HEK293 (cell line): ENCODE measurements around the gene GNB1L.

Experiments
- EGR2 ChIP-seq: fragments of 450-650 bp; formaldehyde crosslinking; IDR thresholded peaks from 2 replicates; pipeline ENCODE4 v1.5.1; 2016; ENCODE audit warnings: low read depth, missing biosample characterization, missing genetic modification characterization
- GLI2 ChIP-seq: fragments of 450-650 bp; formaldehyde crosslinking; IDR thresholded peaks from 2 replicates; pipeline ENCODE4; 2017; ENCODE audit warnings: missing biosample characterization, missing genetic modification characterization, low read depth, borderline replicate concordance
- GLIS1 ChIP-seq: fragments of 450-650 bp; formaldehyde crosslinking; IDR thresholded peaks from 2 replicates; pipeline ENCODE4 v1.5.1; 2016; ENCODE audit warnings: missing biosample characterization, missing genetic modification characterization
- GLIS2 ChIP-seq: fragments of 450-650 bp; formaldehyde crosslinking; IDR thresholded peaks from 2 replicates; pipeline ENCODE4 v1.5.1; 2016; ENCODE audit warnings: missing biosample characterization, missing genetic modification characterization
- KLF1 ChIP-seq: fragments of 450-650 bp; formaldehyde crosslinking; IDR thresholded peaks from 2 replicates; pipeline ENCODE4 v1.5.1; 2016; ENCODE audit warnings: missing biosample characterization, missing genetic modification characterization
- KLF16 ChIP-seq: fragments of 450-650 bp; formaldehyde crosslinking; IDR thresholded peaks from 2 replicates; pipeline ENCODE4 v1.5.1; 2017; ENCODE audit warnings: missing biosample characterization, missing genetic modification characterization
- KLF9 ChIP-seq: fragments of 450-650 bp; formaldehyde crosslinking; IDR thresholded peaks from 2 replicates; pipeline ENCODE4 v1.5.1; 2016; ENCODE audit warnings: missing biosample characterization, missing genetic modification characterization, low read depth
- OSR2 ChIP-seq: fragments of 450-650 bp; formaldehyde crosslinking; IDR thresholded peaks from 2 replicates; pipeline ENCODE4 v1.5.1; 2016; ENCODE audit warnings: missing biosample characterization, missing genetic modification characterization
- SP7 ChIP-seq: fragments of 450-650 bp; formaldehyde crosslinking; IDR thresholded peaks from 2 replicates; pipeline ENCODE4 v1.5.1; 2016; ENCODE audit warnings: missing biosample characterization, missing genetic modification characterization
- ZBTB21 ChIP-seq: fragments of 450-650 bp; formaldehyde crosslinking; IDR thresholded peaks from 2 replicates; pipeline ENCODE4 v1.5.1; 2017; ENCODE audit warnings: missing biosample characterization, missing genetic modification characterization
- ZFP69B ChIP-seq: fragments of 450-650 bp; formaldehyde crosslinking; IDR thresholded peaks from 2 replicates; pipeline ENCODE4 v1.5.1; 2016; ENCODE audit warnings: missing biosample characterization, missing genetic modification characterization
- ZIC2 ChIP-seq: fragments of 450-650 bp; formaldehyde crosslinking; IDR thresholded peaks from 2 replicates; pipeline ENCODE4 v1.5.1; 2016; ENCODE audit warnings: missing biosample characterization, missing genetic modification characterization
- ZNF133 ChIP-seq: fragments of 450-650 bp; formaldehyde crosslinking; IDR thresholded peaks from 2 replicates; pipeline ENCODE4 v1.5.1; 2016; ENCODE audit warnings: missing biosample characterization, missing genetic modification characterization
- ZNF157 ChIP-seq: fragments of 450-650 bp; formaldehyde crosslinking; IDR thresholded peaks from 2 replicates; pipeline ENCODE4 v1.5.1; 2016; ENCODE audit warnings: missing biosample characterization, missing genetic modification characterization
- ZNF24 ChIP-seq: fragments of 450-650 bp; formaldehyde crosslinking; IDR thresholded peaks from 2 replicates; pipeline ENCODE4 v1.5.1; 2016; ENCODE audit warnings: missing biosample characterization, missing genetic modification characterization
- TF ChIP-seq, protein P1 (sequence below): fragments of 450-650 bp; formaldehyde crosslinking; IDR thresholded peaks from 2 replicates; pipeline ENCODE4 v1.5.1; 2016; ENCODE audit warnings: missing biosample characterization, missing genetic modification characterization
- TF ChIP-seq, protein P2 (sequence below): fragments of 450-650 bp; formaldehyde crosslinking; IDR thresholded peaks from 2 replicates; pipeline ENCODE4 v1.5.1; 2017; ENCODE audit warnings: missing biosample characterization, missing genetic modification characterization
- TF ChIP-seq, protein P3 (sequence below): fragments of 450-650 bp; formaldehyde crosslinking; IDR thresholded peaks from 2 replicates; pipeline ENCODE4 v1.5.1; 2017; ENCODE audit warnings: missing biosample characterization, missing genetic modification characterization
- TF ChIP-seq, protein P4 (sequence below): fragments of 450-650 bp; formaldehyde crosslinking; IDR thresholded peaks from 2 replicates; pipeline ENCODE4 v1.5.1; 2016; ENCODE audit warnings: missing biosample characterization, missing genetic modification characterization
- TF ChIP-seq, protein P5 (sequence below): fragments of 450-650 bp; formaldehyde crosslinking; IDR thresholded peaks from 2 replicates; pipeline ENCODE4 v1.5.1; 2017; ENCODE audit warnings: missing biosample characterization, missing genetic modification characterization
- TF ChIP-seq, protein P6 (sequence below): fragments of 450-650 bp; formaldehyde crosslinking; IDR thresholded peaks from 2 replicates; pipeline ENCODE4 v1.5.1; 2016; ENCODE audit warnings: missing biosample characterization, missing genetic modification characterization, borderline replicate concordance
- TF ChIP-seq, protein P7 (sequence below): fragments of 450-650 bp; formaldehyde crosslinking; IDR thresholded peaks from 2 replicates; pipeline ENCODE4 v1.5.1; 2017; ENCODE audit warnings: missing biosample characterization, mild to moderate bottlenecking, missing genetic modification characterization, moderate library complexity

Gene GNB1L

DNA sequence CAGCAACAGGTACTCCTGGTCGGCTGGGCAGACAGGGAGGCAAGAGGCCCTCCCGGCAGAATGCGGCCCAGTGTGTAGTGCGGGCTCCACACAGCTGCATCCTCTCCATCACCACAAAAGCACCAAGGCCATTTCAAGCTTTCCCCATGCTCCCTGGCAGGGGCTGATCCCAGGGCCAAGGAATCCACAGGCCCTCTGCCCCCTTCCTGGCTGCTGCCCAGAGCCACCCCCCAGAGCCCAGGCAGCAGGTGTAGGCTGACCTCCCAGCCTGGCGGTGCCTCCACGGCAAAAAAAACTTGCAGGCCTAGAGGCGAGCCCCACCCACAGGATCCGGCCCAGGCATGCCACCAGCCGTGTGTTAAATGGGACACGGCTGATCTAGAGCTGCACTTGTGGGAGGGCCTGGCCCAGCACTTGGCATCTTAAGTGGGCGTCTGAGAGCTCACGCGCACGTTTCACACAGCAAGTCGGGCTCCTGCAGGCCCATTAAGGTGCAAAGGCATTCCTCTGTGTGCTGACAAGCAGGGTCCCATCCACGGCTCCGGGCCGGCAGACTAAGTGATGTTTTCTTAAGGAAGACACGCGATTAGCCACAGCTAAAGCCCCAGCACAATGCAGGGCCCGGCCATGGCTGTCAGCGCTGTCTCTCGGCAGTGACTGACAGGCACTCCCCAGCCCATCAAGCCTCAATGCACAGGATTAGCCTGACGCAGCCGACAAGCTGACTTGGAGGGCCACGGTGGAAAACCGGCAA, 19.8 kb upstream of the GNB1L start (continued):
- TF ChIP-seq, protein P1, sequence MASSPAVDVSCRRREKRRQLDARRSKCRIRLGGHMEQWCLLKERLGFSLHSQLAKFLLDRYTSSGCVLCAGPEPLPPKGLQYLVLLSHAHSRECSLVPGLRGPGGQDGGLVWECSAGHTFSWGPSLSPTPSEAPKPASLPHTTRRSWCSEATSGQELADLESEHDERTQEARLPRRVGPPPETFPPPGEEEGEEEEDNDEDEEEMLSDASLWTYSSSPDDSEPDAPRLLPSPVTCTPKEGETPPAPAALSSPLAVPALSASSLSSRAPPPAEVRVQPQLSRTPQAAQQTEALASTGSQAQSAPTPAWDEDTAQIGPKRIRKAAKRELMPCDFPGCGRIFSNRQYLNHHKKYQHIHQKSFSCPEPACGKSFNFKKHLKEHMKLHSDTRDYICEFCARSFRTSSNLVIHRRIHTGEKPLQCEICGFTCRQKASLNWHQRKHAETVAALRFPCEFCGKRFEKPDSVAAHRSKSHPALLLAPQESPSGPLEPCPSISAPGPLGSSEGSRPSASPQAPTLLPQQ (tag by site-specific recombination): peak; percentile 100
- TF ChIP-seq, protein P2, sequence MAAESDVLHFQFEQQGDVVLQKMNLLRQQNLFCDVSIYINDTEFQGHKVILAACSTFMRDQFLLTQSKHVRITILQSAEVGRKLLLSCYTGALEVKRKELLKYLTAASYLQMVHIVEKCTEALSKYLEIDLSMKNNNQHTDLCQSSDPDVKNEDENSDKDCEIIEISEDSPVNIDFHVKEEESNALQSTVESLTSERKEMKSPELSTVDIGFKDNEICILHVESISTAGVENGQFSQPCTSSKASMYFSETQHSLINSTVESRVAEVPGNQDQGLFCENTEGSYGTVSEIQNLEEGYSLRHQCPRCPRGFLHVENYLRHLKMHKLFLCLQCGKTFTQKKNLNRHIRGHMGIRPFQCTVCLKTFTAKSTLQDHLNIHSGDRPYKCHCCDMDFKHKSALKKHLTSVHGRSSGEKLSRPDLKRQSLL (tag by site-specific recombination): peak; percentile 22; the same call in 1 of the 2 replicates
- TF ChIP-seq ZNF24 (tag by site-specific recombination): peak; percentile 46; the same call in 1 of the 2 replicates
- peak; percentile 75 for TF ChIP-seq KLF1 (tag by site-specific recombination)
- peak; percentile 89 for TF ChIP-seq ZIC2 (tag by site-specific recombination)
- TF ChIP-seq EGR2 (tag by site-specific recombination): peak; percentile 97
- no peak for TF ChIP-seq ZNF133 (tag by site-specific recombination)
- TF ChIP-seq, protein P3, sequence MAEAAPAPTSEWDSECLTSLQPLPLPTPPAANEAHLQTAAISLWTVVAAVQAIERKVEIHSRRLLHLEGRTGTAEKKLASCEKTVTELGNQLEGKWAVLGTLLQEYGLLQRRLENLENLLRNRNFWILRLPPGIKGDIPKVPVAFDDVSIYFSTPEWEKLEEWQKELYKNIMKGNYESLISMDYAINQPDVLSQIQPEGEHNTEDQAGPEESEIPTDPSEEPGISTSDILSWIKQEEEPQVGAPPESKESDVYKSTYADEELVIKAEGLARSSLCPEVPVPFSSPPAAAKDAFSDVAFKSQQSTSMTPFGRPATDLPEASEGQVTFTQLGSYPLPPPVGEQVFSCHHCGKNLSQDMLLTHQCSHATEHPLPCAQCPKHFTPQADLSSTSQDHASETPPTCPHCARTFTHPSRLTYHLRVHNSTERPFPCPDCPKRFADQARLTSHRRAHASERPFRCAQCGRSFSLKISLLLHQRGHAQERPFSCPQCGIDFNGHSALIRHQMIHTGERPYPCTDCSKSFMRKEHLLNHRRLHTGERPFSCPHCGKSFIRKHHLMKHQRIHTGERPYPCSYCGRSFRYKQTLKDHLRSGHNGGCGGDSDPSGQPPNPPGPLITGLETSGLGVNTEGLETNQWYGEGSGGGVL (tag by site-specific recombination): 0 out of 2 replicates have a peak, but pooled peaks have one; percentile 11
- TF ChIP-seq, protein P4, sequence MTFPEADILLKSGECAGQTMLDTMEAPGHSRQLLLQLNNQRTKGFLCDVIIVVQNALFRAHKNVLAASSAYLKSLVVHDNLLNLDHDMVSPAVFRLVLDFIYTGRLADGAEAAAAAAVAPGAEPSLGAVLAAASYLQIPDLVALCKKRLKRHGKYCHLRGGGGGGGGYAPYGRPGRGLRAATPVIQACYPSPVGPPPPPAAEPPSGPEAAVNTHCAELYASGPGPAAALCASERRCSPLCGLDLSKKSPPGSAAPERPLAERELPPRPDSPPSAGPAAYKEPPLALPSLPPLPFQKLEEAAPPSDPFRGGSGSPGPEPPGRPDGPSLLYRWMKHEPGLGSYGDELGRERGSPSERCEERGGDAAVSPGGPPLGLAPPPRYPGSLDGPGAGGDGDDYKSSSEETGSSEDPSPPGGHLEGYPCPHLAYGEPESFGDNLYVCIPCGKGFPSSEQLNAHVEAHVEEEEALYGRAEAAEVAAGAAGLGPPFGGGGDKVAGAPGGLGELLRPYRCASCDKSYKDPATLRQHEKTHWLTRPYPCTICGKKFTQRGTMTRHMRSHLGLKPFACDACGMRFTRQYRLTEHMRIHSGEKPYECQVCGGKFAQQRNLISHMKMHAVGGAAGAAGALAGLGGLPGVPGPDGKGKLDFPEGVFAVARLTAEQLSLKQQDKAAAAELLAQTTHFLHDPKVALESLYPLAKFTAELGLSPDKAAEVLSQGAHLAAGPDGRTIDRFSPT: peak; percentile 23; the same call in 1 of the 2 replicates
- TF ChIP-seq, protein P5, sequence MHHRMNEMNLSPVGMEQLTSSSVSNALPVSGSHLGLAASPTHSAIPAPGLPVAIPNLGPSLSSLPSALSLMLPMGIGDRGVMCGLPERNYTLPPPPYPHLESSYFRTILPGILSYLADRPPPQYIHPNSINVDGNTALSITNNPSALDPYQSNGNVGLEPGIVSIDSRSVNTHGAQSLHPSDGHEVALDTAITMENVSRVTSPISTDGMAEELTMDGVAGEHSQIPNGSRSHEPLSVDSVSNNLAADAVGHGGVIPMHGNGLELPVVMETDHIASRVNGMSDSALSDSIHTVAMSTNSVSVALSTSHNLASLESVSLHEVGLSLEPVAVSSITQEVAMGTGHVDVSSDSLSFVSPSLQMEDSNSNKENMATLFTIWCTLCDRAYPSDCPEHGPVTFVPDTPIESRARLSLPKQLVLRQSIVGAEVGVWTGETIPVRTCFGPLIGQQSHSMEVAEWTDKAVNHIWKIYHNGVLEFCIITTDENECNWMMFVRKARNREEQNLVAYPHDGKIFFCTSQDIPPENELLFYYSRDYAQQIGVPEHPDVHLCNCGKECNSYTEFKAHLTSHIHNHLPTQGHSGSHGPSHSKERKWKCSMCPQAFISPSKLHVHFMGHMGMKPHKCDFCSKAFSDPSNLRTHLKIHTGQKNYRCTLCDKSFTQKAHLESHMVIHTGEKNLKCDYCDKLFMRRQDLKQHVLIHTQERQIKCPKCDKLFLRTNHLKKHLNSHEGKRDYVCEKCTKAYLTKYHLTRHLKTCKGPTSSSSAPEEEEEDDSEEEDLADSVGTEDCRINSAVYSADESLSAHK (tag by site-specific recombination): no peak
- TF ChIP-seq GLI2 (tag by site-specific recombination): no peak
- TF ChIP-seq ZFP69B (tag by site-specific recombination): peak; percentile 99
- peak; percentile 58 for TF ChIP-seq KLF9
- no peak for TF ChIP-seq ZNF157 (tag by site-specific recombination)
- TF ChIP-seq GLIS2 (tag by site-specific recombination): peak; percentile 70
- TF ChIP-seq, protein P6, sequence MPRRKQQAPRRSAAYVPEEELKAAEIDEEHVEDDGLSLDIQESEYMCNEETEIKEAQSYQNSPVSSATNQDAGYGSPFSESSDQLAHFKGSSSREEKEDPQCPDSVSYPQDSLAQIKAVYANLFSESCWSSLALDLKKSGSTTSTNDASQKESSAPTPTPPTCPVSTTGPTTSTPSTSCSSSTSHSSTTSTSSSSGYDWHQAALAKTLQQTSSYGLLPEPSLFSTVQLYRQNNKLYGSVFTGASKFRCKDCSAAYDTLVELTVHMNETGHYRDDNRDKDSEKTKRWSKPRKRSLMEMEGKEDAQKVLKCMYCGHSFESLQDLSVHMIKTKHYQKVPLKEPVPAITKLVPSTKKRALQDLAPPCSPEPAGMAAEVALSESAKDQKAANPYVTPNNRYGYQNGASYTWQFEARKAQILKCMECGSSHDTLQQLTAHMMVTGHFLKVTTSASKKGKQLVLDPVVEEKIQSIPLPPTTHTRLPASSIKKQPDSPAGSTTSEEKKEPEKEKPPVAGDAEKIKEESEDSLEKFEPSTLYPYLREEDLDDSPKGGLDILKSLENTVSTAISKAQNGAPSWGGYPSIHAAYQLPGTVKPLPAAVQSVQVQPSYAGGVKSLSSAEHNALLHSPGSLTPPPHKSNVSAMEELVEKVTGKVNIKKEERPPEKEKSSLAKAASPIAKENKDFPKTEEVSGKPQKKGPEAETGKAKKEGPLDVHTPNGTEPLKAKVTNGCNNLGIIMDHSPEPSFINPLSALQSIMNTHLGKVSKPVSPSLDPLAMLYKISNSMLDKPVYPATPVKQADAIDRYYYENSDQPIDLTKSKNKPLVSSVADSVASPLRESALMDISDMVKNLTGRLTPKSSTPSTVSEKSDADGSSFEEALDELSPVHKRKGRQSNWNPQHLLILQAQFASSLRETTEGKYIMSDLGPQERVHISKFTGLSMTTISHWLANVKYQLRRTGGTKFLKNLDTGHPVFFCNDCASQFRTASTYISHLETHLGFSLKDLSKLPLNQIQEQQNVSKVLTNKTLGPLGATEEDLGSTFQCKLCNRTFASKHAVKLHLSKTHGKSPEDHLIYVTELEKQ: peak; percentile 80; the same call in 1 of the 2 replicates
- TF ChIP-seq GLIS1 (tag by site-specific recombination): peak; percentile 99
- peak; percentile 50; the same call in 1 of the 2 replicates for TF ChIP-seq OSR2
- TF ChIP-seq, protein P7, sequence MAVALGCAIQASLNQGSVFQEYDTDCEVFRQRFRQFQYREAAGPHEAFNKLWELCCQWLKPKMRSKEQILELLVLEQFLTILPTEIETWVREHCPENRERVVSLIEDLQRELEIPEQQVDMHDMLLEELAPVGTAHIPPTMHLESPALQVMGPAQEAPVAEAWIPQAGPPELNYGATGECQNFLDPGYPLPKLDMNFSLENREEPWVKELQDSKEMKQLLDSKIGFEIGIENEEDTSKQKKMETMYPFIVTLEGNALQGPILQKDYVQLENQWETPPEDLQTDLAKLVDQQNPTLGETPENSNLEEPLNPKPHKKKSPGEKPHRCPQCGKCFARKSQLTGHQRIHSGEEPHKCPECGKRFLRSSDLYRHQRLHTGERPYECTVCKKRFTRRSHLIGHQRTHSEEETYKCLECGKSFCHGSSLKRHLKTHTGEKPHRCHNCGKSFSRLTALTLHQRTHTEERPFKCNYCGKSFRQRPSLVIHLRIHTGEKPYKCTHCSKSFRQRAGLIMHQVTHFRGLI (tag by site-specific recombination): peak; percentile 35; the same call in 1 of the 2 replicates
- TF ChIP-seq ZBTB21 (tag by site-specific recombination): no peak
- TF ChIP-seq KLF16 (tag by site-specific recombination): peak; percentile 42; the same call in 1 of the 2 replicates
- TF ChIP-seq SP7 (tag by site-specific recombination): peak; percentile 65
- TF ChIP-seq, all 188 proteins: peak for 29
